DND-41 (cell line): ENCODE measurements around the gene ALKBH5.

Experiments
- ATAC-seq: fragments of 200-7000 bp; cut with Tn5 transposase; 3 replicates; pipeline ENCODE4 v1.9.1; 2021; ENCODE audit warnings: low read depth; ENCODE audit not compliant: insufficient read depth
- DNase-seq: peaks from one replicate; pipeline ENCODE4 v3.0.0-alpha.2; 2020
- H2AFZ ChIP-seq: 2 replicates; pipeline ENCODE4 v1.6.0; 2012; ENCODE audit warnings: low read depth, low read length
- H3K27ac ChIP-seq: 2 replicates; pipeline ENCODE4 v1.5.1; 2012; ENCODE audit warnings: low read length, inconsistent platforms
- H3K27me3 ChIP-seq: fragments of 200-600 bp; sonication (generic); 2 replicates; pipeline ENCODE4 v1.6.0; 2012; ENCODE audit warnings: low read length, mild to moderate bottlenecking, inconsistent platforms; ENCODE audit not compliant: insufficient read depth, poor library complexity
- H3K36me3 ChIP-seq: 2 replicates; pipeline ENCODE4 v1.5.1; 2012; ENCODE audit warnings: low read length, inconsistent platforms; ENCODE audit not compliant: insufficient read depth
- H3K4me1 ChIP-seq: 2 replicates; pipeline ENCODE4 v1.5.1; 2012; ENCODE audit warnings: mild to moderate bottlenecking, low read length; ENCODE audit not compliant: insufficient read depth
- H3K4me2 ChIP-seq: 2 replicates; pipeline ENCODE4 v1.6.0; 2012; ENCODE audit warnings: mild to moderate bottlenecking, moderate library complexity, low read length, inconsistent platforms; ENCODE audit not compliant: insufficient read depth
- H3K4me3 ChIP-seq, 2 experiments: fragments of 200-600 bp in 1 of 2; shearing (Covaris generic) in 1 of 2; 2 replicates each; pipeline ENCODE4 v1.5.1; 2012 to 2016; ENCODE audit warnings: inconsistent platforms in 2 of 2, low read length in 2 of 2, mild to moderate bottlenecking in 2 of 2, low read depth in 1 of 2, moderate library complexity in 1 of 2
- H3K79me2 ChIP-seq: 2 replicates; pipeline ENCODE4 v1.6.0; 2012; ENCODE audit warnings: low read length, inconsistent platforms; ENCODE audit not compliant: insufficient read depth
- H3K9ac ChIP-seq: 2 replicates; pipeline ENCODE4 v1.6.0; 2012; ENCODE audit warnings: low read depth, mild to moderate bottlenecking, inconsistent platforms, low read length, moderate library complexity
- H3K9me3 ChIP-seq: 2 replicates; pipeline ENCODE4 v1.5.1; 2012; ENCODE audit warnings: low read length, moderate library complexity, mild to moderate bottlenecking, inconsistent platforms; ENCODE audit not compliant: insufficient read depth, severe bottlenecking
- H4K20me1 ChIP-seq: 2 replicates; pipeline ENCODE4 v1.6.0; 2012; ENCODE audit warnings: low read length; ENCODE audit not compliant: insufficient read depth
- EZH2 ChIP-seq: IDR thresholded peaks from 3 replicates; pipeline ENCODE4 v1.6.1; 2012; ENCODE audit warnings: borderline replicate concordance, low read depth, mild to moderate bottlenecking, moderate library complexity, low read length, inconsistent platforms; ENCODE audit not compliant: severe bottlenecking
- TF ChIP-seq, protein P1 (sequence below): IDR thresholded peaks from 2 replicates; pipeline ENCODE4 v1.5.1; 2012; ENCODE audit warnings: borderline replicate concordance, low read length, moderate library complexity, mild to moderate bottlenecking; ENCODE audit not compliant: poor library complexity, severe bottlenecking; ENCODE audit errors: extremely low read depth

The ALKBH5 gene

DNA sequence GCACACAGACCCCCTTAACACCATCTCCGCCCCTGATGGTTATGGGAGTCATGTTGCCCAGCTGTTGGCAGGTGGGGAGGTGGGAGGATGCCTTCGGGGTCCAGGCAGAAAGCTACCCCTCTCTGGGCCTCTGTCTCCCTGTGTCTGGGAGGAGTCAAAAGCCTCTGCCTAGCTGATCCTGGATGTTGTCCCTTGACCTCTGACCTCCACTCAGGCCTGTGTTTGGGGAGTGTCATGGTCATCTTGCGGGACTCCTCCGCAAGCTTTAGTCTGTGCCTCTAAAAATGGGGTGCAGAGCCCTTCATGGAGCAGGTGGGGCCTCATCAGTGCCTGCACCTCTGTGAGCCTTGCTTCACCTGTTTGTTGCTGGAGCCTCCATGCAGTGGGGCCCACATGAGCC is 45.6 kb downstream of the ALKBH5 start:
- Histone ChIP-seq H3K27me3 (no peaks in the 10 kb centered on the region), H3K36me3 (peaks cover 23% of the 10 kb centered on the region), H3K4me3 (no peak overlapping the region), H3K9me3 (no peaks in the 10 kb centered on the region), H4K20me1 (peaks cover 42% of the 10 kb centered on the region), H3K79me2 (peaks cover 49% of the 10 kb centered on the region), H3K9ac (no peak overlapping the region), H3K4me1 (peaks cover 34% of the 10 kb centered on the region), H3K27ac (no peak overlapping the region), H3K4me2 (no peak overlapping the region), H2AFZ (no peak overlapping the region)
- ATAC-seq = no peak
- DNase-seq = no peak
- TF ChIP-seq, protein P1, sequence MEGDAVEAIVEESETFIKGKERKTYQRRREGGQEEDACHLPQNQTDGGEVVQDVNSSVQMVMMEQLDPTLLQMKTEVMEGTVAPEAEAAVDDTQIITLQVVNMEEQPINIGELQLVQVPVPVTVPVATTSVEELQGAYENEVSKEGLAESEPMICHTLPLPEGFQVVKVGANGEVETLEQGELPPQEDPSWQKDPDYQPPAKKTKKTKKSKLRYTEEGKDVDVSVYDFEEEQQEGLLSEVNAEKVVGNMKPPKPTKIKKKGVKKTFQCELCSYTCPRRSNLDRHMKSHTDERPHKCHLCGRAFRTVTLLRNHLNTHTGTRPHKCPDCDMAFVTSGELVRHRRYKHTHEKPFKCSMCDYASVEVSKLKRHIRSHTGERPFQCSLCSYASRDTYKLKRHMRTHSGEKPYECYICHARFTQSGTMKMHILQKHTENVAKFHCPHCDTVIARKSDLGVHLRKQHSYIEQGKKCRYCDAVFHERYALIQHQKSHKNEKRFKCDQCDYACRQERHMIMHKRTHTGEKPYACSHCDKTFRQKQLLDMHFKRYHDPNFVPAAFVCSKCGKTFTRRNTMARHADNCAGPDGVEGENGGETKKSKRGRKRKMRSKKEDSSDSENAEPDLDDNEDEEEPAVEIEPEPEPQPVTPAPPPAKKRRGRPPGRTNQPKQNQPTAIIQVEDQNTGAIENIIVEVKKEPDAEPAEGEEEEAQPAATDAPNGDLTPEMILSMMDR = no peak
- TF ChIP-seq EZH2 = no peak

- DNase-seq = no peak
- ATAC-seq = no peak
- Histone ChIP-seq H2AFZ (no peak overlapping the region), H3K4me3 (no peak overlapping the region), H3K9me3 (no peaks in the 10 kb centered on the region), H3K4me2 (no peak overlapping the region), H3K27ac (no peak overlapping the region), H4K20me1 (peaks cover 42% of the 10 kb centered on the region), H3K27me3 (no peaks in the 10 kb centered on the region), H3K9ac (no peak overlapping the region), H3K36me3 (peaks cover 28% of the 10 kb centered on the region), H3K79me2 (peaks cover 49% of the 10 kb centered on the region), H3K4me1 (peaks cover 29% of the 10 kb centered on the region)
- TF ChIP-seq, protein P1 = no peak
- TF ChIP-seq EZH2 = no peak
Observed at GRCh38 chr17:18229771-18230170, 46.1 kb downstream of the ALKBH5 start.

GRCh38 chr17:18230288-18231141 is 46.9 kb downstream of the ALKBH5 start:
- Histone ChIP-seq H3K27me3 (no peaks in the 10 kb centered on the region), H3K27ac (no peak overlapping the region), H3K4me2 (no peak overlapping the region), H2AFZ (no peak overlapping the region), H3K9ac (no peak overlapping the region), H3K79me2 (peaks cover 49% of the 10 kb centered on the region), H3K36me3 (peaks cover 35% of the 10 kb centered on the region), H3K4me1 (peaks cover 25% of the 10 kb centered on the region), H3K9me3 (no peaks in the 10 kb centered on the region), H3K4me3 (no peak overlapping the region), H4K20me1 (peaks cover 42% of the 10 kb centered on the region)
- DNase-seq (no peak), ATAC-seq (no peak)
- TF ChIP-seq, protein P1 = no peak
- TF ChIP-seq EZH2 = no peak
